Panc1 (cell line): ENCODE measurements around the gene ARRB2. TPM values are rescaled to one million over a fixed set of nuclear protein-coding genes. Genes with fewer than 3 reads are reported as not detected.
A peak's percentile ranks its signal among the peaks of the same experiment; 100 is the strongest.

Experiments
- ATAC-seq: fragments of 200-7000 bp; cut with Tn5 transposase; 2 replicates; pipeline ENCODE4 v1.9.1; 2020; ENCODE audit warnings: mild to moderate bottlenecking, moderate library complexity
- BruUV-seq: library from RNA; stranded (reverse); fragments of 400-500 nt; replicated peaks from 2 replicates; lab custom pipeline; 2021; lab: Mats Ljungman, UMichigan
- CTCF ChIA-PET: fragments of 300-600 bp; sonication (Branson Sonifier 250); formaldehyde crosslinking; loops from one replicate; lab custom pipeline; 2022; ENCODE audit warnings: antibody characterized with exemption; lab: Charles Lee
- POLR2A ChIA-PET: fragments of 300-600 bp; sonication (Branson Sonifier 250); formaldehyde crosslinking; loops from one replicate; lab custom pipeline; 2022; ENCODE audit warnings: antibody characterized with exemption; lab: Charles Lee
- DNase-seq: peaks from one replicate; pipeline ENCODE4 v3.0.0-alpha.2; 2010; ENCODE audit warnings: low read depth, low spot score
- H3K27ac ChIP-seq: 2 replicates; pipeline ENCODE4 v1.5.1; 2011; ENCODE audit warnings: mild to moderate bottlenecking, low read length, inconsistent platforms
- H3K27me3 ChIP-seq: fragments of 200-500 bp; sonication (Bioruptor generic); 2 replicates; pipeline ENCODE4 v1.6.0; 2014; ENCODE audit warnings: low read length, inconsistent platforms; ENCODE audit not compliant: control insufficient read depth, insufficient read depth
- H3K36me3 ChIP-seq: fragments of 200-500 bp; sonication (Bioruptor generic); 2 replicates; pipeline ENCODE4 v1.5.1; 2014; ENCODE audit warnings: inconsistent platforms, mild to moderate bottlenecking, low read length, moderate library complexity; ENCODE audit not compliant: control insufficient read depth, insufficient read depth
- H3K4me1 ChIP-seq: 2 replicates; pipeline ENCODE4 v1.5.1; 2011; ENCODE audit warnings: inconsistent platforms, mild to moderate bottlenecking, low read length, moderate library complexity; ENCODE audit not compliant: control insufficient read depth, insufficient read depth
- H3K4me3 ChIP-seq, 2 experiments: 2 replicates each; pipeline ENCODE4 v1.5.1; 2011 to 2012; ENCODE audit warnings: low read depth in 2 of 2, low read length in 2 of 2, mild to moderate bottlenecking in 2 of 2, inconsistent platforms in 1 of 2, moderate library complexity in 1 of 2
- H3K9me3 ChIP-seq: fragments of 200-500 bp; sonication (Bioruptor generic); 2 replicates; pipeline ENCODE4 v1.5.1; 2014; ENCODE audit warnings: low read depth, mild to moderate bottlenecking, inconsistent platforms, low read length, moderate library complexity; ENCODE audit not compliant: control insufficient read depth, insufficient read depth
- POLR2AphosphoS5 ChIP-seq: IDR thresholded peaks from 2 replicates; pipeline ENCODE4 v1.6.1; 2012; ENCODE audit warnings: mild to moderate bottlenecking, low read depth, low read length, moderate library complexity
- SIN3A ChIP-seq: IDR thresholded peaks from 2 replicates; pipeline ENCODE4 v1.6.1; 2012; ENCODE audit warnings: low read depth, mild to moderate bottlenecking, low read length, moderate library complexity, borderline replicate concordance; ENCODE audit not compliant: insufficient read depth
- TCF7L2 ChIP-seq: IDR thresholded peaks from 2 replicates; pipeline ENCODE4 v1.6.1; 2011; ENCODE audit warnings: mild to moderate bottlenecking, low read depth, low read length, inconsistent platforms
- in situ Hi-C: cut with HindIII; loops from 2 replicates; pipeline ENCODE4 v1.10.0; 2016; ENCODE audit warnings: low sequenced_read_pairs, low pct_unique_long_range_greater_than_20kb
- intact Hi-C: fragments of 100-400 bp; cut with micrococcal nuclease; formaldehyde crosslinking; loops from one replicate; pipeline ENCODE4 v1.10.0; 2022; ENCODE audit not compliant: unreplicated experiment
- total RNA-seq: library from RNA; stranded (reverse); gene quantifications from one replicate; pipeline ENCODE4 v1.2.1, GENCODE V29; 2021; ENCODE audit not compliant: unreplicated experiment
- TF ChIP-seq, protein P1 (sequence below): fragments of 450-650 bp; IDR thresholded peaks from 2 replicates; pipeline ENCODE4 v1.5.1; 2017; ENCODE audit warnings: mild to moderate bottlenecking
- TF ChIP-seq, protein P2 (sequence below), 2 experiments: IDR thresholded peaks; 2 replicates each; pipeline ENCODE4 v1.6.1; 2011 to 2012; ENCODE audit warnings: low read depth in 2 of 2, control low read depth in 1 of 2, low read length in 1 of 2, mild to moderate bottlenecking in 1 of 2, moderate library complexity in 1 of 2; ENCODE audit not compliant: insufficient read depth in 1 of 2

Gene ARRB2
- total RNA-seq, 1 experiment from 2014 or later, result 39.2 TPM

DNA sequence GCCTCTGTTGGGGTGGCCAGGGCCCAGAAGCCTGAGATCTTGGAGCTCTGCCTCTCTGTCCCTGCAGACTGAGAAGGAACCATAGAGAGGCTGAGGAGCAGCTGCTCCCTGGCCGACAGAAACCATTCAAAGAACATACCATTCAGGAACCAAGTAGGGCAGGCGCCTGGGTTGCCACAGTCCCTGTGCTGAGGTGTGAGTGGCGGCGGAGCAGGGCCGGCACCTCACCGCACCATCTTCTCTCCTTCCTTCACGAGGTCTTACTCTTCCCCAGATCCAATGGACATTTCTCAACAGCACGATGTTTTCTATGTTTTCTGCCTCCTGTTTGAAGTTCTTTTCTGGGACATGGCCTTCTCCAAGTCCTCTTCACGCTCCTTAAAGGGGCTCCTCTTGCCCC is 46.2 kb upstream of the ARRB2 start:
- H3K9me3 ChIP-seq, result no peaks in the 10 kb centered on the region
- in situ Hi-C loops, result no loop called here
- CTCF ChIA-PET, result no interaction called here
- POLR2A ChIA-PET, result no interaction called here
- no TSS peak for BruUV-seq
- ATAC-seq (peak; percentile 26; the same call in 1 of the 2 replicates), DNase-seq (no peak)
- no peaks in the 10 kb centered on the region for H3K27me3 ChIP-seq
- no peaks in the 10 kb centered on the region for H3K36me3 ChIP-seq
- no peaks in the 10 kb centered on the region for H3K4me1 ChIP-seq
- no peak overlapping the region for H3K4me3 ChIP-seq
- intact Hi-C loops, result no loop called here
- TF ChIP-seq POLR2AphosphoS5, result no peak
- no peak for TF ChIP-seq TCF7L2
- TF ChIP-seq, protein P1, sequence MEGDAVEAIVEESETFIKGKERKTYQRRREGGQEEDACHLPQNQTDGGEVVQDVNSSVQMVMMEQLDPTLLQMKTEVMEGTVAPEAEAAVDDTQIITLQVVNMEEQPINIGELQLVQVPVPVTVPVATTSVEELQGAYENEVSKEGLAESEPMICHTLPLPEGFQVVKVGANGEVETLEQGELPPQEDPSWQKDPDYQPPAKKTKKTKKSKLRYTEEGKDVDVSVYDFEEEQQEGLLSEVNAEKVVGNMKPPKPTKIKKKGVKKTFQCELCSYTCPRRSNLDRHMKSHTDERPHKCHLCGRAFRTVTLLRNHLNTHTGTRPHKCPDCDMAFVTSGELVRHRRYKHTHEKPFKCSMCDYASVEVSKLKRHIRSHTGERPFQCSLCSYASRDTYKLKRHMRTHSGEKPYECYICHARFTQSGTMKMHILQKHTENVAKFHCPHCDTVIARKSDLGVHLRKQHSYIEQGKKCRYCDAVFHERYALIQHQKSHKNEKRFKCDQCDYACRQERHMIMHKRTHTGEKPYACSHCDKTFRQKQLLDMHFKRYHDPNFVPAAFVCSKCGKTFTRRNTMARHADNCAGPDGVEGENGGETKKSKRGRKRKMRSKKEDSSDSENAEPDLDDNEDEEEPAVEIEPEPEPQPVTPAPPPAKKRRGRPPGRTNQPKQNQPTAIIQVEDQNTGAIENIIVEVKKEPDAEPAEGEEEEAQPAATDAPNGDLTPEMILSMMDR, result no peak
- TF ChIP-seq SIN3A, result no peak
- TF ChIP-seq, protein P2, sequence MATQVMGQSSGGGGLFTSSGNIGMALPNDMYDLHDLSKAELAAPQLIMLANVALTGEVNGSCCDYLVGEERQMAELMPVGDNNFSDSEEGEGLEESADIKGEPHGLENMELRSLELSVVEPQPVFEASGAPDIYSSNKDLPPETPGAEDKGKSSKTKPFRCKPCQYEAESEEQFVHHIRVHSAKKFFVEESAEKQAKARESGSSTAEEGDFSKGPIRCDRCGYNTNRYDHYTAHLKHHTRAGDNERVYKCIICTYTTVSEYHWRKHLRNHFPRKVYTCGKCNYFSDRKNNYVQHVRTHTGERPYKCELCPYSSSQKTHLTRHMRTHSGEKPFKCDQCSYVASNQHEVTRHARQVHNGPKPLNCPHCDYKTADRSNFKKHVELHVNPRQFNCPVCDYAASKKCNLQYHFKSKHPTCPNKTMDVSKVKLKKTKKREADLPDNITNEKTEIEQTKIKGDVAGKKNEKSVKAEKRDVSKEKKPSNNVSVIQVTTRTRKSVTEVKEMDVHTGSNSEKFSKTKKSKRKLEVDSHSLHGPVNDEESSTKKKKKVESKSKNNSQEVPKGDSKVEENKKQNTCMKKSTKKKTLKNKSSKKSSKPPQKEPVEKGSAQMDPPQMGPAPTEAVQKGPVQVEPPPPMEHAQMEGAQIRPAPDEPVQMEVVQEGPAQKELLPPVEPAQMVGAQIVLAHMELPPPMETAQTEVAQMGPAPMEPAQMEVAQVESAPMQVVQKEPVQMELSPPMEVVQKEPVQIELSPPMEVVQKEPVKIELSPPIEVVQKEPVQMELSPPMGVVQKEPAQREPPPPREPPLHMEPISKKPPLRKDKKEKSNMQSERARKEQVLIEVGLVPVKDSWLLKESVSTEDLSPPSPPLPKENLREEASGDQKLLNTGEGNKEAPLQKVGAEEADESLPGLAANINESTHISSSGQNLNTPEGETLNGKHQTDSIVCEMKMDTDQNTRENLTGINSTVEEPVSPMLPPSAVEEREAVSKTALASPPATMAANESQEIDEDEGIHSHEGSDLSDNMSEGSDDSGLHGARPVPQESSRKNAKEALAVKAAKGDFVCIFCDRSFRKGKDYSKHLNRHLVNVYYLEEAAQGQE (IDR thresholded peaks at IDR 0.05; ENCODE audit: insufficient read depth in 1 of 2, low read depth in 2 of 2, low read length in 1 of 2), result no peak
- no peak overlapping the region for H3K27ac ChIP-seq

DNA sequence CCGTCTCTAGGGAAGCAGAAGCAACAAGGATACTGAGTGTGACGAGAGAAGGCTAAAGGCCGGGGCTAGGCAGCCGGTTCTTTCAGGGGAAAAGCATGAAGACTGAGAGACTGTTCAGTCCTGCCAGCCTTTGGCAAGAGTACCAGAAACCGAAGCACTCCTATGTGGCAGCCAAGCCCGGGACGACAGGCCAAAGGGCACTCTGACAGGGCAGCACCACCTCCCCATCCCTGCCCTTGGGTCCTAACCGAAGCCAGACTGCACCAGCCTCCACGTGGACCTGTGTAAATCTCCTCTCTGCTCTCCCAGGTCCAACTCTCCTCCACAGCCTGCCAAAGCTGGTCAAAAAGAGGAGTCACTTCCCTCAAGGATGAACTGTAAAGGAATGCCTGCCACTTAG is 45.4 kb upstream of the ARRB2 start:
- in situ Hi-C loops (no loop called here), intact Hi-C loops (no loop called here)
- no peak overlapping the region for H3K27ac ChIP-seq
- no peak overlapping the region for H3K4me3 ChIP-seq
- no TSS peak for BruUV-seq
- ChIA-PET CTCF (no interaction called here), POLR2A (no interaction called here)
- H3K27me3 ChIP-seq, result no peaks in the 10 kb centered on the region
- H3K9me3 ChIP-seq, result no peaks in the 10 kb centered on the region
- peak; percentile 51; the same call in 1 of the 2 replicates for ATAC-seq
- H3K36me3 ChIP-seq, result no peaks in the 10 kb centered on the region
- TF ChIP-seq POLR2AphosphoS5 (no peak), TCF7L2 (no peak), SIN3A (no peak)
- TF ChIP-seq, protein P2 (IDR thresholded peaks at IDR 0.05; ENCODE audit: insufficient read depth in 1 of 2, low read depth in 2 of 2, low read length in 1 of 2), result no peak
- TF ChIP-seq, protein P1, result no peak
- DNase-seq, result no peak
- H3K4me1 ChIP-seq, result no peaks in the 10 kb centered on the region
